Astrocyte (in vitro differentiated cells and primary cell): Measurements from ENCODE around the gene FAM53B. TPM values are rescaled to one million over a fixed set of nuclear protein-coding genes. Genes with fewer than 3 reads are reported as not detected.
A peak's percentile ranks its signal among the peaks of the same experiment; 100 is the strongest.

ENCODE experiments used
- DNase-seq: peaks from one replicate; pipeline ENCODE4 v3.0.0-alpha.2; 2010; ENCODE audit warnings: low read depth
- FAIRE-seq: peaks from 2 replicates; lab custom pipeline; 2011; peaks lifted over from hg19 to GRCh38; lab: Jason Lieb, UNC
- H2AFZ ChIP-seq: 2 replicates; pipeline ENCODE4 v1.6.0; 2012; ENCODE audit warnings: low read depth, low read length, inconsistent platforms
- H3K27ac ChIP-seq: 2 replicates; pipeline ENCODE4 v1.5.1; 2011; ENCODE audit warnings: low read depth, low read length, inconsistent platforms
- H3K27me3 ChIP-seq: 2 replicates; pipeline ENCODE4 v1.6.0; 2011; ENCODE audit warnings: low read length, inconsistent platforms; ENCODE audit not compliant: insufficient read depth
- H3K36me3 ChIP-seq: 2 replicates; pipeline ENCODE4 v1.5.1; 2011; ENCODE audit warnings: low read length, inconsistent platforms; ENCODE audit not compliant: insufficient read depth
- H3K4me1 ChIP-seq: 2 replicates; pipeline ENCODE4 v1.5.1; 2011; ENCODE audit warnings: low read length, inconsistent platforms; ENCODE audit not compliant: insufficient read depth
- H3K4me2 ChIP-seq: 2 replicates; pipeline ENCODE4 v1.6.0; 2012; ENCODE audit warnings: low read length, inconsistent platforms
- H3K4me3 ChIP-seq: 2 replicates; pipeline ENCODE4 v1.5.1; 2011; ENCODE audit warnings: low read depth, mild to moderate bottlenecking, low read length, inconsistent platforms; ENCODE audit not compliant: insufficient read depth
- H3K79me2 ChIP-seq: 2 replicates; pipeline ENCODE4 v1.6.0; 2012; ENCODE audit warnings: mild to moderate bottlenecking, low read length, inconsistent platforms; ENCODE audit not compliant: insufficient read depth
- H3K9ac ChIP-seq: 2 replicates; pipeline ENCODE4 v1.6.0; 2012; ENCODE audit warnings: mild to moderate bottlenecking, low read length, inconsistent platforms
- H3K9me3 ChIP-seq: 2 replicates; pipeline ENCODE4 v1.5.1; 2012; ENCODE audit warnings: low read depth, mild to moderate bottlenecking, low read length, inconsistent platforms; ENCODE audit not compliant: insufficient read depth
- H4K20me1 ChIP-seq: 2 replicates; pipeline ENCODE4 v1.6.0; 2012; ENCODE audit warnings: low read length, inconsistent platforms; ENCODE audit not compliant: insufficient read depth
- H3K27ac Mint-ChIP-seq: one replicate; pipeline ENCODE4 v1.8.0; 2021; ENCODE audit warnings: mild to moderate bottlenecking, mixed read lengths; ENCODE audit not compliant: unreplicated experiment
- H3K27me3 Mint-ChIP-seq: one replicate; pipeline ENCODE4 v1.8.0; 2021; ENCODE audit warnings: low read depth, mixed read lengths; ENCODE audit not compliant: unreplicated experiment
- H3K36me3 Mint-ChIP-seq: one replicate; pipeline ENCODE4 v1.8.0; 2021; ENCODE audit warnings: low read depth, mixed read lengths; ENCODE audit not compliant: unreplicated experiment
- H3K4me1 Mint-ChIP-seq: one replicate; pipeline ENCODE4 v1.8.0; 2021; ENCODE audit warnings: low read depth, mixed read lengths; ENCODE audit not compliant: unreplicated experiment
- H3K4me3 Mint-ChIP-seq: one replicate; pipeline ENCODE4 v1.8.0; 2021; ENCODE audit warnings: mild to moderate bottlenecking, moderate library complexity, mixed read lengths; ENCODE audit not compliant: unreplicated experiment
- H3K9me3 Mint-ChIP-seq: one replicate; pipeline ENCODE4 v1.8.0; 2021; ENCODE audit warnings: mild to moderate bottlenecking, mixed read lengths; ENCODE audit not compliant: unreplicated experiment
- EZH2 ChIP-seq: IDR thresholded peaks from 2 replicates; pipeline ENCODE4 v1.6.1; 2012; ENCODE audit warnings: mild to moderate bottlenecking, low read length, inconsistent platforms; ENCODE audit not compliant: insufficient read depth
- total RNA-seq: library from RNA; stranded (reverse); gene quantifications from 2 replicates; pipeline ENCODE4 v1.2.1, GENCODE V29; 2021
- TF ChIP-seq, protein P1 (sequence below): IDR thresholded peaks from 2 replicates; pipeline ENCODE4 v1.5.1; 2011; ENCODE audit warnings: low read depth, mild to moderate bottlenecking, inconsistent platforms, low read length, moderate library complexity; ENCODE audit not compliant: insufficient read depth

FAM53B gene
- total RNA-seq, 1 donor from 2014 or later, result 12.9 TPM

DNA sequence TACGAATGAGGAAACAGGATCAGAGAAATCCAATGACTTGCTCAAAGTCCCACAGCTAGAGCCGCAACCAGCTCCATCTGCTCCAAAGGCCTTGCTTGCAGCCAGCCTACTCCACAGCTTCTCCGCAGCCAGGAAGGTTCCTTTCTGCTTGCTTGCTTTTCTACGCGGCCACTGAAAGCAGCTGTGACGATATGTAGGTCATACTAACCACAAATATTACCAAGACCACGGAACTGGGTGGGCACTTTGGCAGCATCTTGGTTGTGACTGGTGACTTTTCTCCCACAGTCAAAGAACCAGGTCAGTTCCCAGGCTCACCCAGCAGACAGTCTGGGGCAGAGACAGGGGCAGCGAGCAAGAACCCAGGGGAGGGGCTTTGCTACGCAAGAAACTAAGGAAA, 86.4 kb downstream of the FAM53B start:
- H3K27ac ChIP-seq, result peak overlapping the region; percentile 12
- H3K9me3 Mint-ChIP-seq, result peaks cover 2% of the 10 kb centered on the region

DNA sequence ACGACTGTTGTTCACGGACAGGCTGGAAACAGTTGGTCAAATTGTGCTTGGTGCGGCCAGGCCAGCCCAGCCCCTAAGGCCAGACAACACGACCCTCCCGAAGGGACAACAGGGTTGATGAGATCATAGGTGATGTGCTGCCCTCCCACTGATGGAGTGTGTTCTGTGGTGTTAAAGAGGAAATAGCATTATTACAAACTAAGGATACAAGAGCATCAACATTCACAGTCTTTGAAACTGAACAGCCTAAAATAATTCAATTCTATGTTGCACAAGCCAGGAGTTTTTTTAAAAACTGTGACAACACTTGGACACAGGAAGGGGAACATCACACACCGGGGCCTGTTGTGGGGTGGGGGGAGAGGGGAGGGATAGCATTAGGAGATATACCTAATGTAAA, 87.6 kb downstream of the FAM53B start:
- no peaks in the 10 kb centered on the region for H3K27me3 Mint-ChIP-seq
- no peak for FAIRE-seq
- Histone ChIP-seq H3K27me3 (no peaks in the 10 kb centered on the region), H3K27ac (no peak overlapping the region), H3K9me3 (no peaks in the 10 kb centered on the region), H3K9ac (no peak overlapping the region), H3K79me2 (no peaks in the 10 kb centered on the region), H3K4me3 (no peak overlapping the region), H3K4me1 (no peaks in the 10 kb centered on the region), H3K4me2 (no peak overlapping the region), H4K20me1 (peaks cover 25% of the 10 kb centered on the region), H2AFZ (no peak overlapping the region), H3K36me3 (no peaks in the 10 kb centered on the region)
- H3K4me1 Mint-ChIP-seq, result peaks cover 10% of the 10 kb centered on the region
- H3K27ac Mint-ChIP-seq, result no peak overlapping the region
- H3K9me3 Mint-ChIP-seq, result no peaks in the 10 kb centered on the region
- H3K4me3 Mint-ChIP-seq, result no peak overlapping the region
- no peak for DNase-seq
- peaks cover 11% of the 10 kb centered on the region for H3K36me3 Mint-ChIP-seq
- TF ChIP-seq, protein P1, sequence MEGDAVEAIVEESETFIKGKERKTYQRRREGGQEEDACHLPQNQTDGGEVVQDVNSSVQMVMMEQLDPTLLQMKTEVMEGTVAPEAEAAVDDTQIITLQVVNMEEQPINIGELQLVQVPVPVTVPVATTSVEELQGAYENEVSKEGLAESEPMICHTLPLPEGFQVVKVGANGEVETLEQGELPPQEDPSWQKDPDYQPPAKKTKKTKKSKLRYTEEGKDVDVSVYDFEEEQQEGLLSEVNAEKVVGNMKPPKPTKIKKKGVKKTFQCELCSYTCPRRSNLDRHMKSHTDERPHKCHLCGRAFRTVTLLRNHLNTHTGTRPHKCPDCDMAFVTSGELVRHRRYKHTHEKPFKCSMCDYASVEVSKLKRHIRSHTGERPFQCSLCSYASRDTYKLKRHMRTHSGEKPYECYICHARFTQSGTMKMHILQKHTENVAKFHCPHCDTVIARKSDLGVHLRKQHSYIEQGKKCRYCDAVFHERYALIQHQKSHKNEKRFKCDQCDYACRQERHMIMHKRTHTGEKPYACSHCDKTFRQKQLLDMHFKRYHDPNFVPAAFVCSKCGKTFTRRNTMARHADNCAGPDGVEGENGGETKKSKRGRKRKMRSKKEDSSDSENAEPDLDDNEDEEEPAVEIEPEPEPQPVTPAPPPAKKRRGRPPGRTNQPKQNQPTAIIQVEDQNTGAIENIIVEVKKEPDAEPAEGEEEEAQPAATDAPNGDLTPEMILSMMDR, result no peak
- TF ChIP-seq EZH2, result no peak

More for the DNA sequence above, 86.4 kb downstream of the FAM53B start:
- H3K4me1 Mint-ChIP-seq, result peaks cover 10% of the 10 kb centered on the region
- Histone ChIP-seq H3K27me3 (no peaks in the 10 kb centered on the region), H3K4me3 (no peak overlapping the region), H4K20me1 (peaks cover 28% of the 10 kb centered on the region), H3K4me1 (no peaks in the 10 kb centered on the region), H3K4me2 (no peak overlapping the region), H3K79me2 (peaks cover 2% of the 10 kb centered on the region), H3K9ac (peak overlapping the region; percentile 18), H3K9me3 (no peaks in the 10 kb centered on the region), H2AFZ (no peak overlapping the region), H3K36me3 (no peaks in the 10 kb centered on the region)
- TF ChIP-seq EZH2, result no peak
- TF ChIP-seq, protein P1, result no peak
- H3K4me3 Mint-ChIP-seq, result no peak overlapping the region
- peak overlapping the region; percentile 0 for H3K27ac Mint-ChIP-seq
- no peaks in the 10 kb centered on the region for H3K27me3 Mint-ChIP-seq
- peak; percentile 86 for DNase-seq
- FAIRE-seq, result no peak
- H3K36me3 Mint-ChIP-seq, result peaks cover 11% of the 10 kb centered on the region

DNA sequence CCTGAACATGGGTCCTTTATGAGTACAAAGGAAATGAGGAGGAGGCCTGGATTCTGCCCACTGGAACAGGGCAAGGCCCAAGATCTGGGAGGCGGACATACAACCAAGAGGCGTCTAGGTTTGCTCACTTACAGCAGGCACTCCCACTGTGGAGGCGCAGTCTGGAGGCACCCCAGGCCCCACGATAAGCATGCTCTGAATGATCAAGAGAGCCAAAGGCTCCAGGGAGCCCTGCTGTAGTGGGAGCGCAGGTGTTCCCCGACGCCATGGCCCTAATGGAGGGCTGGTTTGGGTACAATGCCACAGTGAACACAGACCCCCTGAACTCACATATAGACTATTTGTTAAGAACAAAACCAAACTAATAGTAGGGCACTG, 88.1 kb downstream of the FAM53B start:
- H3K9me3 Mint-ChIP-seq, result no peaks in the 10 kb centered on the region
- H3K27me3 ChIP-seq, result no peaks in the 10 kb centered on the region
- H3K4me3 Mint-ChIP-seq, result no peak overlapping the region
- H4K20me1 ChIP-seq, result peaks cover 29% of the 10 kb centered on the region
- H3K4me3 ChIP-seq, result no peak overlapping the region
- no peak overlapping the region for H3K27ac Mint-ChIP-seq
- DNase-seq, result no peak
- no peak overlapping the region for H3K27ac ChIP-seq
- no peak overlapping the region for H3K9ac ChIP-seq
- H3K9me3 ChIP-seq, result no peaks in the 10 kb centered on the region
- no peak for FAIRE-seq
- no peaks in the 10 kb centered on the region for H3K36me3 ChIP-seq
- H3K27me3 Mint-ChIP-seq, result no peaks in the 10 kb centered on the region
- TF ChIP-seq EZH2, result no peak
- TF ChIP-seq, protein P1, result no peak
- peaks cover 2% of the 10 kb centered on the region for H3K4me1 ChIP-seq
- no peaks in the 10 kb centered on the region for H3K79me2 ChIP-seq
- peaks cover 11% of the 10 kb centered on the region for H3K36me3 Mint-ChIP-seq
- H3K4me2 ChIP-seq, result no peak overlapping the region
- no peak overlapping the region for H2AFZ ChIP-seq
- H3K4me1 Mint-ChIP-seq, result peaks cover 10% of the 10 kb centered on the region
